H1 (cell line): Measurements from ENCODE around the gene CLDN6. TPM values are rescaled to one million over a fixed set of nuclear protein-coding genes. Genes with fewer than 3 reads are reported as not detected.

Source experiments
- CBX8 ChIP-seq: fragments of 300-800, 300-1000 bp; sonication (generic); IDR thresholded peaks from 2 replicates; pipeline ENCODE4 v1.7.1; 2016; ENCODE audit warnings: low read depth, low read length, borderline replicate concordance
- HDAC6 ChIP-seq: IDR thresholded peaks from one replicate; pipeline ENCODE4 v1.7.1; 2012; ENCODE audit warnings: low read depth, mild to moderate bottlenecking, inconsistent platforms, low read length, moderate library complexity
- JUN ChIP-seq: IDR thresholded peaks from 2 replicates; pipeline ENCODE4 v1.6.1; 2011; ENCODE audit warnings: low read depth, mild to moderate bottlenecking, improper control_type of control experiment, low read length
- KDM1A ChIP-seq: fragments of 200-600, 300-600 bp; sonication (generic); IDR thresholded peaks from 2 replicates; pipeline ENCODE4 v1.7.1; 2016; ENCODE audit warnings: mild to moderate bottlenecking, low read length, borderline replicate concordance
- PHF8 ChIP-seq: fragments of 200-600 bp; sonication (generic); conservative IDR thresholded peaks from 2 replicates; pipeline ENCODE4 v1.7.1; 2012; ENCODE audit warnings: low read depth, mild to moderate bottlenecking, inconsistent platforms, low read length, moderate library complexity
- RAD21 ChIP-seq, 2 experiments: IDR thresholded peaks in 1 of 2; conservative IDR thresholded peaks in 1 of 2; 2 replicates each; pipeline ENCODE4 v1.6.1; 2011; ENCODE audit warnings: low read depth in 2 of 2, low read length in 2 of 2, improper control_type of control experiment in 1 of 2, inconsistent platforms in 1 of 2, mild to moderate bottlenecking in 1 of 2, moderate library complexity in 1 of 2
- SAP30 ChIP-seq: fragments of 300-600 bp; sonication (generic); IDR thresholded peaks from 2 replicates; pipeline ENCODE4 v1.7.1; 2012; ENCODE audit warnings: low read length, moderate library complexity, mild to moderate bottlenecking, inconsistent platforms; ENCODE audit not compliant: insufficient read depth, insufficient replicate concordance
- TBP ChIP-seq: IDR thresholded peaks from 2 replicates; pipeline ENCODE4 v1.6.1; 2011; ENCODE audit warnings: low read depth, low read length, improper control_type of control experiment
- polyA plus RNA-seq, 7 experiments: library from polyadenylated mRNA; depleted of rRNA in 3 of 7; stranded (reverse) in 5 of 7; unstranded in 2 of 7; fragments of >200 nt in 5 of 7; fragments of 200-250 nt in 2 of 7; gene quantifications; 1 replicate in 5 of 7; 2 replicates in 1 of 7; 4 replicates in 1 of 7; pipeline versions ENCODE4 v1.2.1 to v1.2.3, GENCODE V29; 2011 to 2013; ENCODE audit warnings: missing spikeins in 2 of 7, mixed read lengths in 2 of 7
- total RNA-seq: library from RNA; stranded (reverse); fragmentation: NEBNext Ultra II Directional; extraction: Animal tissue kit (Norgen Biotek cat#: 25700); gene quantifications from 2 replicates; pipeline ENCODE4 v1.2.1, GENCODE V29; 2021

Gene CLDN6
- total and polyA plus RNA-seq, 2 of the 8 experiments (the other 6 are each of a cell fraction or from before 2014, with no cell fraction given), result 747 to 1,115 TPM

DNA sequence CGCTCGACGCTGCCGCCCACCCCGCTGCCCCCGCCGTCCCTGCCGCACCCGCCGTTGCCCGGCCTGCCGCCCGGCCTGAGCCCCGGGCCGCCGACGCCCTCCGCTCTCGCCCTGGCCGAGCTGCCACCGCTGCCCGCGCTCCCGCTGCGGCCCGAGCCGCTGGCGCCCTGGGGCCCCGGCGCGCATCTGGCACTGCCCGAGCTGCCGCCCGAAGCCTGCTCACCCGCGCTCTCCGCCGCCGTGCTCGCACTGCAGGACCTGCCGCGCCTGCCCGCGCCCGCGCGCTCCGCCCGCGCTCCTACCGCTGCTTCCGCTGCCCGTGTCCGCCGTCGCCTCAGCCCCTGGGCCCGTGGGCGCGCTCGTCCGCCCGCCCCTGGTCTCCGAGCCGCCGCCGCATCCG is 13.7 kb downstream of the CLDN6 start (continued):
- TF ChIP-seq TBP (no peak), CBX8 (no peak), SAP30 (no peak), JUN (no peak), RAD21 (IDR thresholded peaks at IDR 0.05 in 1 of 2, conservative IDR thresholded peaks at IDR 0.05 in 1 of 2; ENCODE audit: low read depth in 2 of 2, low read length in 2 of 2) (no peak), PHF8 (no peak), KDM1A (no peak), HDAC6 (no peak)
- TF ChIP-seq, all 59 proteins: peak for 0
